SK-N-SH (cell line): Measurements from ENCODE around the gene SLC35A4.

Source experiments
- CTCF ChIP-seq: fragments of 200-600 bp; sonication (generic); IDR thresholded peaks from 2 replicates; pipeline ENCODE4 v1.6.1; 2017; ENCODE audit warnings: antibody characterized with exemption, mild to moderate bottlenecking, moderate library complexity
- EP300 ChIP-seq, 2 experiments: IDR thresholded peaks; 2 replicates each; pipeline versions ENCODE4 v1.4.0 to v1.6.1; 2012; ENCODE audit warnings: borderline replicate concordance in 1 of 2, low read depth in 1 of 2, low read length in 1 of 2
- EZH2phosphoT487 ChIP-seq: fragments of 200-600 bp; sonication (generic); IDR thresholded peaks from 2 replicates; pipeline ENCODE4 v1.6.1; 2017; ENCODE audit warnings: low read depth, mixed run types, mild to moderate bottlenecking, antibody characterized with exemption, moderate library complexity, borderline replicate concordance
- RAD21 ChIP-seq: IDR thresholded peaks from 2 replicates; pipeline ENCODE4 v1.6.1; 2012; ENCODE audit warnings: mild to moderate bottlenecking, low read length
- RCOR1 ChIP-seq: fragments of 150-350 bp; IDR thresholded peaks from 2 replicates; pipeline ENCODE4 v1.6.1; 2017; ENCODE audit warnings: antibody characterized with exemption, low read length
- USF2 ChIP-seq: fragments of 150-350 bp; IDR thresholded peaks from 2 replicates; pipeline ENCODE4 v1.6.1; 2017; ENCODE audit warnings: antibody characterized with exemption, low read length, low read depth, borderline replicate concordance
- YY1 ChIP-seq: IDR thresholded peaks from 2 replicates; pipeline ENCODE4 v1.4.0; 2012; ENCODE audit warnings: low read depth, mild to moderate bottlenecking

- TF ChIP-seq RAD21 (no peak), CTCF (no peak), YY1 (no peak), EZH2phosphoT487 (no peak), USF2 (no peak), RCOR1 (no peak), EP300 (IDR thresholded peaks at IDR 0.05; ENCODE audit: borderline replicate concordance in 1 of 2, low read depth in 1 of 2, low read length in 1 of 2) (no peak)
Observed at GRCh38 chr5:140576776-140577201, 12.2 kb downstream of the SLC35A4 start.
